ENCODE measurements around the gene BCL2L11. TPM values are rescaled to one million over a fixed set of nuclear protein-coding genes. Genes with fewer than 3 reads are reported as not detected.
A peak's percentile ranks its signal among the peaks of the same experiment; 100 is the strongest.

The BCL2L11 gene
- total and polyA plus RNA-seq, 9 of the 15 experiments (the other 6 are each of a cell fraction or from before 2014, with no cell fraction given): 2.2 to 18.8 (median 5.0) TPM

- peak in 1 of 4 experiments; percentile 30 for DNase-seq (ENCODE audit: extremely low read depth in 1 of 4, low spot score in 3 of 4)
- peaks cover 74% of the 10 kb centered on the region; the same call in 2 of the 3 replicates for H3K36me3 ChIP-seq (ENCODE audit: control insufficient read depth, insufficient read depth, low read length)
- TF ChIP-seq BDP1 (IDR thresholded peaks at IDR 0.05; ENCODE audit: insufficient read depth, insufficient read length): no peak
- peak; percentile 38 for TF ChIP-seq ARID1B (IDR thresholded peaks at IDR 0.05)
- TF ChIP-seq CTCF (IDR thresholded peaks at IDR 0.05 in 2 of 3, conservative IDR thresholded peaks at IDR 0.05 in 1 of 3; ENCODE audit: insufficient read depth in 2 of 3, low read depth in 1 of 3, low read length in 3 of 3): peak in 1 of 3 experiments; percentile 16; a peak in 2 of 6 replicates
- 0 out of 2 replicates have a peak, but pooled peaks have one; percentile 7 for TF ChIP-seq TAL1 (IDR thresholded peaks at IDR 0.05)
- ChIA-PET CTCF (ENCODE audit: low intra/inter-chr PET ratio) (no interaction called here), POLR2A (interaction anchor here (2.3 kb wide), 1 partner anchor 10 kb away, joined by 9 read pairs; no protein-coding TSS in a partner anchor)
- H3K27ac ChIP-seq (ENCODE audit: extremely low read depth, low read depth, low read length): no peak overlapping the region
- in situ Hi-C loops (cut with MboI) (no loop called here), intact Hi-C loops (cut with micrococcal nuclease) (no loop called here)
- WGBS (ENCODE audit: insufficient coverage, low coverage, missing lambda C conversion rate): 75% methylated on average over 2 of the region's 2 CpGs
- no peaks in the 10 kb centered on the region for H3K9me3 ChIP-seq (replicated peaks; ENCODE audit: control insufficient read depth, insufficient read depth, low read depth, low read length)
- peaks cover 56% of the 10 kb centered on the region for H3K79me2 ChIP-seq (ENCODE audit: control insufficient read depth, insufficient read depth, low read length)
- no peak overlapping the region for H3K9ac ChIP-seq (ENCODE audit: insufficient read depth in 1 of 2, low read depth in 2 of 2, low read length in 2 of 2)
- no peaks in the 10 kb centered on the region; the same call in 1 of the 2 replicates for H4K20me1 ChIP-seq (replicated peaks; ENCODE audit: control insufficient read depth, insufficient read depth, low read length)
- BruUV-seq (replicated peaks): no TSS peak
- no peak for FAIRE-seq
- H2AFZ ChIP-seq (ENCODE audit: low read depth, low read length): no peak overlapping the region
- no peak overlapping the region for H3K4me2 ChIP-seq (ENCODE audit: insufficient read depth, low read length)
- ATAC-seq: 0 out of 3 replicates have a peak, but pooled peaks have one; percentile 43
- H3K4me3 ChIP-seq: no peak overlapping the region
- no peaks in the 10 kb centered on the region for H3K27me3 ChIP-seq (ENCODE audit: control insufficient read depth in 2 of 2, insufficient read depth in 2 of 2, low read length in 2 of 2)
- no peaks in the 10 kb centered on the region for H3K9me1 ChIP-seq (ENCODE audit: control insufficient read depth, insufficient read depth, low read length)
- peaks cover 0 to 6% of the 10 kb centered on the region in 2 experiments; a peak in 2 of 5 replicates for H3K4me1 ChIP-seq (replicated peaks in 1 of 2; ENCODE audit: control insufficient read depth in 2 of 2, insufficient read depth in 2 of 2, low read length in 2 of 2)
Measured at GRCh38 chr2:111134055-111134454, 13.3 kb downstream of the BCL2L11 start.
